ENCODE data around the gene KRTAP10-2.

The KRTAP10-2 gene

DNA sequence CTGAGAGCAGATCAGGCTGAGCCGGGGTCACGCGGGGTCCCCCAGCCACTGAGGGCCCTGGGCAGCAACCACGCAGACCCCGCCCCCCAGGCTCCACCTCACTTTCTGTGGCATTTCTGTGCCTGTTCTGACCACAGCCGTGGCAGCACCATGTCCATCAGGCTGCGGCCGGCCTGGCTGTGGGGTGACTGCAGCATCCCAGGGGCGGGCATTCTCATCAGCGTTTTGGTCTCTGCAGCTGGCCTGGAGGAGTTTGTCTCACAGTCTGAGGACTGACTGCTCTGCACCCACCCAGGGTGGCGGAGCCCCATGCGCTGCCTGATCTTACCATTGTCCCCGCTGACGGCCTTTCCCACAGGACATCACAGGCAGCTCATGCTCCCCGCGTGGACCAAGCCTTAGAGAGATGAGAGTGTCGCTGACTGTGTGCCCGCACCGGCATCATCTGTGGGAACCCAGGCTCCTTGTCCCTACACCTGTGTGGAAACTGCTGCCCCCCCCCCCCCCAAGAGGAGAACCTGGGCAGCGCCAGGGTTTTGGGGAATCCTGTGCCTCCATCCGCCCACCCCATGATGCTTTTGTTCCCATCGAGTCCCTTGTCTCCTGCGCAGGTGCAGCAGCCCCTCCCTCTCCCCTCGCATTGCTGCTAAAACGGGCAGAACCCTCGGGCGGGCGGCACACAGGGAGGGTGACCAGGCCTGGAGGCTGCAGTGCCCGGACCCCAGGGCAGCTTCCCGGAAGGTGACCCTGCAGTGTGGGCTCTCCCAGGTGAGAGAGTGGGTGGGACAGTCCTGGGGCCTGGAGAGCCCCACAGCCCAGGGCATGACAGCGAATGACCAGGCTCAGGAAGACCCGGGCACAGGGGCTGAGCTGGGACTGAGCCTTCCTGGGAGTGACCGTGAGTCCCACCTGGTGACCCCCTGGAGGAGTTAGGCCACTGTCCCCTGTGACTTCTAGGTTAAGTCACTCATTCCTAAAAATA, 13.1 kb downstream of the KRTAP10-2 start:
- DNase-seq = no peak

DNA sequence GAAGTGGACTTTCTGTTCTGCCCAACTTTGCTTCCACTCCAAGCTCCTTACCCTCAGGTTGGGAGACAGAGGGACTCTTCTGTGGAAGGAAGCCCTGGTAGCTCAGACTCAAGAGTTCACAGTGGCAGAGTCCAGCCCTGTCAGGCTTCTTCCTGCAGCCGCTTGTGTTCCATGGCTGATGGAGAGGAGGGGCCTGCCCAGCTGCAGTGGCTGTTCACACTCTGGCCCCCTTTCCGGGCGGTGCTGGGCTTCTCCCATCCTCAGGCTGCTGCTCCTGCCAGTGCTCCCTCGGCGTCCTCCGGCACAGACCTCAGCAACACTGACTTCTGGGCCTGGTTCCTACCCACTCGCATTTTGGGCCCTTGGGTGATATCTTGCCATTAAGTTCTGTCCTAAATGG, 15.3 kb downstream of the KRTAP10-2 start:
- no peak for DNase-seq

DNA sequence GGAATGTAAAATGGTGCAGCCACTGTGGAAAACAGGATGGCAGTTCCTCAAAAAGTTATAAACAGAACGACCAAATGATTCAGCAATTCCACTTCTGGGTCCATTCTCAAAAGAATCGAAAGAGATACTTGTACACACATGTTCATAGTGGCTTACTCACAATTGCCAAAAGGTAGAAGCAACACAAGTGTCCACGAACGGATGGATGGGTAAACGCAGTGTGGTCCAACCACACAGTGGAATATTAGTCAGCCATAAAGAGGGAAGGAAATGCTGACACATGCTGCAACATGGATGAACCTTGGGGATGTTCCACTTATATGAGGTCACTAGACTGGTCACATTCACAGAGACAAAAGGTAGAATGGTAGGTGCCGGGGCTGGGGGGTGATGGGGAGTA, 16.6 kb downstream of the KRTAP10-2 start:
- DNase-seq = no peak

DNA sequence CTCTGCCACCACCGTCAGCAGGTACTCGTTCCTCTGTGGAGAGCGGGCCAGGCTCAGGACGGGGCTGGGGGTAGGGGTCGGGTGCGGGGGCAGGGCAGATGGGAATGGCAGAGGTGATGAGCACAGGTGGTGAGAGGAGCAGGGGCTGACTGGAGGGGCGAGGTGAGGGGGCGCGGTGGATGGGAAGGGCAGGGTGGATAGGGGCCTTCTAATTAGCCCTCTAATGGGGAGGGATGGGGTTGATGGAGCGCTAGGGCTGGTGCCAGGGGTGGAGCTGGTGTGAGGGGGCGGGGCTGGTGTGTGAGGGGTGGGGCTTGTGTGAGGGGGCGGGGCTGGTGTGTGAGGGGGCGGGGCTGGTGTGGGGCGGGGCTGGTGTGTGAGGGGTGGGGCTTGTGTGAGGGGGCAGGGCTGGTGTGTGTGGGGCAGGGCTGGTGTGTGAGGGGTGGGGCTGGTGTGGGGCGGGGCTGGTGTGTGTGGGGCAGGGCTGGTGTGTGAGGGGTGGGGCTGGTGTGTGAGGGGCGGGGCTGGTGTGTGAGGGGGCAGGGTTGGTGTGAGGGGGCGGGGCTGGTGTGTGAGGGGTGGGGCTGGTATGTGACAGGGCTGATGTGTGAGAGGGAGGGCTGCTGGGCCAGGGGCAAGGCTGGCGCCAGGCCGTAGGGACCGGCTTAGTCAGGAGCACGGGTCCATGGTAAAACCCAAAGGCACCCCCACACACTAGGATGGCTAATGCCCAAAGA, 17.2 kb downstream of the KRTAP10-2 start:
- DNase-seq = no peak

DNA sequence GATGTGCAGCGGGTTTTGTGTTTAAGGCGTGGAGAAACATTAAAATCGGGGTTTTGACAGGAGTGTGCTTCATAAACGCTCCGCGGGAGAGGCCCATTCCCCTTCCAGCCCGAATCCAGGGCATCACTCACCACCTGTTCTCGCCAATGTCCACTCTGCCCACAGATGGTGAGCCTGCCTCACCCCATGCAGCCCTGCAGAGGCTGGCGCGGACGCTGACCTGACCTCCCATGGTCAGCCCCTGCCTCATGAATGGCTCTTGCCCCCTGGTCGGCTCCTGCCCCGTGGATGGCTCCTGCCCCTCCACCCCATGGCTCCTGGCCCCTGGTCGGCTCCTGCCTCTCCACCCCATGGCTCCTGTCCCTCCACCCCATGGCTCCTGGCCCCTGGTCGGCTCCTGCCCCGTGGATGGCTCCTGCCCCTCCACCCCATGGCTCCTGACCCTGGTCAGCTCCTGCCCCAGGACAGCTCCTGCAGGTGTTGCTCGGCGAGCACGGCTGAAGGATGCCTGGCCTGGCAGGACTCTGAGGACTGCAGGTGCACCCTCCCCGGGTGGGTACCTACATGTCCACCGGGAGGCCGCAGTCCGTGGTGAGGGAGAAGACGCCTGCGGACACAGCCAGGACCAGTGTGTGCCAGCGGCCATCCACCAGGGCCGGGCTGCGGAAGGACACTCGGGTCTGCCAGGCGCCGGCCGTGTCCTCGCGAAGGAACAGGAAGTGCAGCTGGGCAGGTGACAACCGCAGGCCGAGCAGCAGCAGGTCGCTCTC, 18.0 kb downstream of the KRTAP10-2 start:
- no peak for DNase-seq

DNA sequence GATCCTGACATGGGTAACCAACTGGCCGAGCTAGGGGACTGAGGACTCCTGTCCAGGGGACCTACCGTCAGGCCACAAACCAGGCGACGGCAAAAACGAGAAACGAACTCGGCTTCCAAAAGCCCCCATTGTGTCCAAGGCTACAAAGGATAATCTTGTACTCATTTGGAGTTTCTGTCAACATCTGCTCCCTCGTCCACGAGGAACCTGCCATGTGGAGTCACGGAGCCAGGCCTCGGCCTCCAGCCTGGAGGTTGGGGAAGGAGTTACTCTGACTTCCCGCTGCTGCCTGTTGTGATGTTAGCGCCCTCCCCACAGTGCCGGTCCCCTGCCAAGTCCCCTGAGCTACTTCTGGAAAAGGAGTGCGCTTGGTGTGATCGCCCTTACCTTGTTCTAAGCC, 18.6 kb downstream of the KRTAP10-2 start:
- no peak for DNase-seq

DNA sequence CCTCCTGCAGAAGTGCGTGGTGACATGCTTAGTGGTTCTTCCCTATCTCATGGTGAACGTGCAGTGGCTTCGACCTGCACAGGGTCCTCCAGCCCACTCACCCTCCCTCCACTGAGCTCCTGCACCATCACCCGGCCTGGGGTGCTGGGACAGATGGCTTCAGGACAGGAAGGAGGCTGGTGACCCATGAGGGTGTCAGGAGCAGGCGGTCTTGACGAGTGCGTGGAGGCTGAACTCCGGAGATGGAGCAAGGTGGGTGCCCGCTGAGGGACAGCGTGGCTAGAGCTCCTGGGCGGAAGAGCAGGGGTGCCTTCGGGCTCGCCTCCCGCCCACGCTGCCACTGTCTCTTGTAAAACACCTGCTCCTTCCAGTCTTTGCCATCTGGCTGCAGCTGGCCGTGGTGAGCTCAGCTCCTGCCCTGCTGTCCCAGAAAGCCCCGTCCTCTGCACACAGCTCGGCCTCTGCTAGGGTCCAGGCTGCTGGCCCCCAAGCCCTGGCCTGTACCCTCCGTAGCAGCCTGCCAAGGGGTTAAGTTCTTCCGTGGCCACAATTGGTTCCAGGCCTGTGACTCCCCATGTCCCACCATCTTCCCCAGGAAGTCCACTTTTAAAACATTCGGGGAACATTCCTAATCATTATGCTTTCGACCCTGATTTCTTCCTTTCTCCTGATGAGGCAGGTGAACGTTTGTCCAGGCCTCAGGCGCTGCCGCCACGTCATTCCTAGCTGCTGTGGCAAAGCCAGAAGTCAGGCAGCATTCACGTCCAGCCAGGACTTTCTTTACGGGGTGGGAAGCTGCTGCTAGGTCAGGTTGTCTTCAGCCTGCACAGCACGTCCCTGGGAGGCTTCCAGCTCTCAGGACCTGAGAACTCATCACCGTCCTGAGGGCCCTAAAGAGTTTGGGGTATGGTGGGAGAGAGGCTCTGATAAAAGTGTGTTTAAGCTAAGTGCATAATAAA, 19.4 kb downstream of the KRTAP10-2 start:
- DNase-seq = no peak

DNA sequence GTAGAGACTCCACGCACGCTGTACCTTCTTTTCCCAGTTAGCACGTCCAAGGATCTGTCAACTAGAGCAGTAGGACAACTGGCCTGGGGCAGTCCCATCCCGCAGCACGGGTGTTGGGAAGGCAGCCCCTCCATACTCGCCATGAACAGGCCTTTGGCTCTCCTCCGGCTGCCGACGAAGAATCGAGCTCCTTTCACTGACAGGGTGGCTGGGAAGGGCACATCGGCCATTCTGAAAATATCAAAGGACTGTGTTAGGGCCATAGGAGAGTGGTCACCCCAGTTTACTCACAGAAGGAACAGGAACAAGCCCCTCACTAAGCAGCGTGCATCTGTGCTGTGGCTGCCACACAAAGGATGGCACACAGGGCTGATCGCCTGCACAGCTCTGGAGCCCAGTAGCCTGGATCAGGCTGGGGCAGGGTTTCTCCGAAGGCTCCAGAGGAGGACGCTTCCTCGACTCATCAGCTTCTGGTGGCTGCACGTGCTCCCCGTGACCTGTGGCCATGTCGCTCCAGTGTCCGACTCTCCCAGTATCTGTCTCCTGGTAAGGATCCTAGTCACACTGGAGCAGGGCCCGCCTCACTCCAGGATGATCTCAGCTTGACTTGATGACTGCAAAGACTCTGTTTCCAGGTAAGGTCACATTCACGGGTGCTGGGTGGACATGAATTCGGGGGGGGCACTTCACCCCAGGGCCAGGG, 20.3 kb downstream of the KRTAP10-2 start:
- DNase-seq = no peak

DNA sequence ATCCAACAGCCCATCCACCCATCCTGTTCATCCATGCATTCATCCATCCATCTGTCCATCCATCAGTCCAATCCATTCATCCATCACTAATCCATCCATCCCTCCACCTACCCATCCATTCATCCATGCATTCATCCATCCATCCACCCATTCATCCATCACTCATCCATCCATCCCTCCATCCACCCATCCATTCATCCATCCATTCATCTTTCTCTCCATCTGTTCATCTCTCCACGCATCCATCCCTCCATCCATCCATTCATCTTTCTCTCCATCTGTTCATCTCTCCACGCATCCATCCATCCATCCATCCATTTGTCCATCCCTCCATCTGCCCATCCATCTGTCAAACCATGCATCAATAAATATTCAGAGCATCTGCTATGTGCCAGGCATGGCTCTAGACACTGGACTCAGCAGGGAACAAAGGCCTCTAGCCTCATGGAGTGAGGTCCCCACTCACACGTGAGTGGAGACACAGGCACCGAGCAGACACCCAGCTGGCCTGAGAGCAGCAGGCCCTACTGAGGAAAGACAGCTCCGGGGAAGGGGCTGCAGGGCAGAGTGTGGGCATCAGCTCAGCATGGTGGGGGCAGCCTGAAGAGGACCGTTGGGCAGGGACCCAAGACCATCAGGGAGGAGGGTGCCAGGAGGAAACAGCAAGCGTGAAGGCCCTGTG, 20.9 kb downstream of the KRTAP10-2 start:
- no peak for DNase-seq

DNA sequence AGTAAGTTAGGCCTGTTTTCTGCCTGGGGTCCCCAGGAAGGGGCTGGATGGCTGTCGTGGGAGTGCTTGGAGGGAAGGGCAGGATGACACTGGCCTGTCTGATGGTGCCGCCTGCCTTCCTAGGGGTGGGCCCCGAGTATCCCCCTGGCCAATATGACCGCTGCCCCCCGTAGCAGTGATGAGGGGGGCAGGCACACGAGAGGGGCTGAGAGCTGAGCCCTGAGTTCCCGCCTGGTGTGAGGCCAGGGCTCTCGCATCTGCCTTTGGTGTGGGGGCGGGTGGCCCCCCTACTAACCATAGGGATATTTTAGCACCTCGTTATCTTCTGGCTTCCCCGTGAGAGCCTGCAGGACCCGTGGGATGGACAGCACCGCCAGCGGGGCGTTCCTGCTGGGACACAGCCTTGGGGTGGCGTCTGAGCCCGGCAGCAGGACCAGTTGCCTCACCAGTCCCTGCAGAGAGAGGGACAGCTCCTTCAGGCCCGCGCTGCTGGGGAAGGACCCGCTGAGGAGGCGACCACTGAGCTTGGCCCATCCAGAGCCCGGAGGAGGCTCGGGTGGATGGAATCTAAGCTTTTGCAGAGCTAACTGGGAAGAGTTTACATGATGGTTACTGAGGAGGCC, 21.7 kb downstream of the KRTAP10-2 start:
- DNase-seq = no peak

DNA sequence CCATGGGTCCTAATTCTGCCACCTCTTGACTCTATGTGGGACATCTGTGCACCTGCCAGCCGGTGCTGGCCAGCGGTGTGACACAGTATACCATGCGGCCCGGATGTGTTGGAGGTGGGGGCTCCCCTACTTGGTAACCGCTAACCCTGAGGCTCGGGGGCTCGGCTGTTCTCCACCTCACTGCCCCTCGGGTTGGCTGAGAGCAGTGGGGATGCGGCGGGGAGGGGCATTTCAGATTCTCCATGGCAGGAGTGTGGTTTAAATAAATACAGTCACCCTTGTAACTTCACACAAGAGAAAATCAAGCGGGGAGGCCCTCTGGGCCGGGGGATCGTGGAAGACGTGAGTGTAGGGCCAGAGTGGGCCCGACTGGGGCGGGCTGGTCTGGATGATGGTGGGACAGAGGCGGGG, 22.3 kb downstream of the KRTAP10-2 start:
- no peak for DNase-seq

DNA sequence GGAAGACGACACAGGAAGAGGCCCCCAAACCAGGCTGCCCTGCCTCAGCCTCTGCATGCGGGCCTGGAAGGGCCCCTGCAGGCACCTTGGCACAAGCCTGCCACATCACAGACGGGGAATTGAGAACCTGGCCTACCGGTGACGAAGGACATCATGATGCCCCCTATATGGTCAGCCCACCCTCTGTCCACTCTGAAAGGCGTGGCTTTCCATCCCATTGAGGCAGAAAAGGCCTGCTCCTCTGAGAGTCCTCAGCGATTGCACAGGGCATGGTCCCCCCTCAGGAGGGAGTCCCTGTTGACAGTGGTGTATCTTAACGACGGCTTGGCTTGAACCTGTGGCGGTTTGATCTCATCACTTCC, 22.7 kb downstream of the KRTAP10-2 start:
- DNase-seq = no peak

DNA sequence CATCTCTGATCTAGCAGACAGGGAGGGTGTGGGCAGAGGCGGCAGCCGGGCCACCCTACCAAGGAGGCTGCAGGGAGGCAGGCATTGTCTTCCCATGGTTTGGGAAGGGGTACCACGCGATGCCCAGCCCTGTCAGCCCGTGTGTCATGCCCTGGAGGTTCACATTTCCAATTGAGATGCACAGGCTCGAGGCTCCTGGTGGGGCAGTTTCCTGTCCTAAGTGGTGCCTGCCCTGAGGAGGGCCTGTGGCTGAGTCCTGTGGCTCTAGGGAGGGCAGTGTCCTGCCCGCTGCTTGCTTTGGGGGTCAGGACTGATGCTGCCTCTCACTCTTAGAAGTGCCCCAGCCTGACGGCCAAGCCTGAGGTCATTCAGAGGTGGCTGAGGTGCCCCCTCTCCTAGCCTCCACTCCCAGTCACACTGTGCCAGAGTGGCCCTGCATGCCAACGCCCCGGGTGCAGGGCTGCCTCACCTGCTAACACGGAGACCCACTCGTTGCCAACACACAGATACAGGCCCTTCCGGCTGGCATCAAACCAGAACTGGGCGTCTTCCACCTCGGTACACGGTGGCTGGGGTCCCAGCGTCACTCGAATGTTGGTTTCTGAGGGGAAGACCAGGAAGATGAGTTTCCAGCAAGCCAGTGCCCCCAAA, 23.2 kb downstream of the KRTAP10-2 start:
- DNase-seq = no peak

DNA sequence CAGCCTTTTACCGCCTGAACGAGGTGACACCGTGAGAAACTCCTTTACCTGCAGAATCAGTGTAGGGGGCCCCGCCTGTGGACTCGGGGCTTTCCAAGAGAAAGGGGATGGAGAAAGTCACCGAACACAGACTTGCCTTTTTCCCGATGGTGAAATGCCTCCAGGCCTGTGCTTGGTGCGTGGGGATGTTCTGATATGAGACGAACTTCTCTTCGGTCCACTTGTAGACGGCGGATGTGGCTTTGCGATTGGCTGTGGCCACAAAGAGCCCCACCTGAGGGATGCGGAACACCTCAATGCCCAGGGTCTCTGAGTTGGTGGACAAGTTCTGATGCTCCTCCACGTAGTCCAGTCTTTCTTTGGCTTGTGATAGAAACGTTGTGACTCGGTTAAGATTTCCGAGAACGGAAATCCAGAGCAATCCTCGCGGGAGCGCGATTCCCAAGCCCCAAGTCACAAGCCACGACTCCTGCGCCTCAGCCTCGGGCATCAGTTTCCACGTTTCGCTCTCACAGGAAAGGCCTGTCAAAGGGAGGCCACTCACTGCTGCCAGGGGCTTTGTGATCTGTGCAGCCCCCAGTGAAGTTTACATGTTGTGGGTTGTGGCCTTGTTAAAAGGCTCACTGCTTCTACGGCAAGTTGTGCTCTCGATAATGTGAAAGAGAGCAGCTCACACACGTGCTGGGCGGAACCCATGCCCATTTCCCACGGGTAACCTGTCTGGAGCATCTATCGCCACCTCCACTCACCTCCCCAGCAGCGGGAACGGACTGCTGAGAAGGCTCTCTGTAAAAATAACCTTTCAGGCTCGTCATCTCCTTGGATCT, 23.9 kb downstream of the KRTAP10-2 start:
- no peak for DNase-seq

DNA sequence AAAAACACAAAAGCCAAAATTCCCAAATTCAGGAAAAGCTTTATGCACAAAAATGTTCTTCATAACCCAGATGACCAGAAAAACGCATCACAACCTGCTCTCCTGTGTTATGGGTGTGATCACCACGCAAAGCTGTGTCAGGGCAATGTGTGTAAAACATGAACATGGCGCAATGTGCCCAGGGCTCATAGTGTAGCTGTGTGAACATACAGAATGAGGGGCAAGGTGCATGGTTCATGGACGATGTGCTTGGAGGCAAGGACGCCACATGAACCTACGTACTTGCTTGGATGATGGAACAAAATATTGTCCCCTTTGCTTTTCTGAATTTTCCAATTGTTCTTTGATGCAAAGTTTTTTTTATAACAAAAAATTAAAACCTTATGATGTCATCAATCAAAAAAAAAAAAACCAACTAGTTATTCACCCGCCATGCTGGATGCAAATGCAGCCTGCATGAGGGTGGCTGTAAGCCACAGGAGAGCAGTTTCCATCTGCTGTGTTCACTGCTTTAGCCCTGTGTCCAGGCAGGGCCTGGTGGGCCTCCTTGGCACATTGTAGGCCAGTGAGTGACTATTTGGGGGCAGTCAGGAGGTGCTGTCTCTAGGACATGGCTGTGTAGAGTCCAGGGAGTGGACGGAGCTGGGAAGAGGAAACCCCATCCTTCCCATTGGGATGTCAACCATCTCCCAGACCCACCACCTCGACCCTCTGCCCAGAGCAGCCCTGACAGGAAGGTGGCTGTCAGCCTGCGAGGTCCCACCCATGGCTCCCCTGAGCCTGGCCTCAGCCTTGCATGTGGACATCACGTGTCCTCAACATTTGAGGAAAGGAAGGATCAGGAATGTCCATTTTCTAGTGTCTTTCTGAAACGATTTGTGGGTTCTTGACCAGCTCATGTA, 25.0 kb downstream of the KRTAP10-2 start:
- no peak for DNase-seq

DNA sequence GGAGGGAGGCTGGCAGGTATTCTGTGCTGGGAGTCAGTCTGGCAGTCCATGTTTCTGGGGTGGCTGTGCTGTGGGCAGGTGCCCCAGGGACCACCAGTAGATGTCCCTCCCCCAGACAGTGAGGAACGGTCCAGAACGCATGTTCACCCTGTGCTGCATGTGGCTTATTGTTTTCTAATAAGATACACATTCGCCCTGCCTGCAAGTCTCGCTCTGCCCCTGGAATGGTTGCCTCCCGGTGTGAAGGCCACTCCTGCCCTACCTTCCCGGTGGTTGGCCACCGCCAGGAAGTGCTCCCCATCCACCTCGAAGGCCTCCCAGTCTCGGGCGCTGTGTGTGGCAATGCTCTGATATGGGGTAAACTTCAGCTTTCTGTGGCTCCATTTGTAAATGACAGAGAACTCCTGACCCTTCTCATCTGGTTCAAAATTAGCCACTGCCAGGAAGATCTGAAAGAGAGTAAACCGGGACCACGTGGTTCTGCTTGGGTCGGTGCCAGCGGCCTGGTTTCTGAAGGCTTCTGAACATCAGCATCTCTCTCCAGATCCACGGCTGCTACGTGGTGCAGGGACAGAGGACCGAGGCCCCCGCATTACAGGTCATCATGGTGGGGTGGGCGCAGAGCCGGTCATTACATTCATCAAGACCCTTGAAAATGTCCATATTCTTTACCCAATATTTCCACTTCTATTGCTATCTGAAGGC, 25.8 kb downstream of the KRTAP10-2 start:
- no peak for DNase-seq
